ENCODE results near the gene GPRIN3.

GPRIN3 gene

DNA sequence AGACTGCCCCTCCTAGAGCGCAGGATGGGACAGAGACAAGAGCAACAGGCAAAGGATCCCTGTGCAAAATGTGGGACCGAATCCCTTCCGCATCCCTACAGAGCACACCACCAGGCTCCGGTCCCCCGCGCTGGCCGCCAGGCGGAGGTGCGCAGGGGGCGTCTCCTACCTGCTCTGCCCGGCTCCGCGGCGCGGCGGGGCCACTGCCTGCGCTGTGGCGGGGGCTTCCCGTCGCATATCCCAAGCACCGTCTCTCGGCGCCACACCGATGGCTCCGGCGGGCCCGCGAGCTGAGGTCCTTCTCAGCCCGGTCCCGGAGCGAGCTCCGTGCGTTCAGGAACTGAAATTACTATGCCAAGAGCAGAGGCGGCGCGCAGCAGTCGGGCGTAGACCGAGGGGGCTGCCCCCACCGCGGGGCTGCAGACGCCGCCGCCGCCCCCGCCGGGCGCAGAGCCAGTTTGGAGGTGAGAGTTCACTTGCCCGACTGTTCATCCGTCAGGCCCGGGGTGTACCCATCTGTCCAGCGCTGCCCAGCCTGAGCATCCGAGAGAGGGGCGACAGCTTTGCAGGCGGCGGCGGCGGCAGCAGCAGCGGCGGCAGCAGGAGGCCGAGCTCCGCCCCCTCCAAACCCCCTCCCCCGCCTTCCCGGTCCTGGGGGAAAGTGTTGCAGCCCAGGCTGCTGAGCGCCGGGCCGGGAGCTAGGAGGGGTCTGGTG, at the start of gene GPRIN3:
TSS of gene GPRIN3 (minus strand) at position 355 of the 715 bp plus-strand sequence. CDS start 57,690 bp downstream, outside the sequence.
- no peak for DNase-seq

DNA sequence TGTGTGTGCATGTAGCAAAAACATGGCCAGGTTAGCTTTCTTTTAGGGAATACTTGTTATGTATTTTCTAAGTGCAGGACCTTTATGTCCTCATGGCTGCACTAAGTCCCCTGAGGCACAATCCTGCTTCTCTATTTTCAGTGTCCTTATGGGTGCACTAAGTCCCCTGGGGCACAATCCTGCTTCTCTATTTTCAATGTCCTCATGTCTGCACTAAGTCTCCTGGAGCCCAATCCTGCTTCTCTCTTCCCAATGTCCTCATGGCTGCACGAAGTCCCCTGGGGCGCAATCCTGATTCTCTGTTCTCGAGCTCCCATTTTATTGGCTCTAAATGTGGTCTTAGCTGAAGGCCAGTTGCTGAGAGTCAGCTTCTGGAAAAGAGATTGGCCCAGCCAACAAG, 49.7 kb upstream of the GPRIN3 start:
- peak in 1 of 2 experiments; percentile 14 for DNase-seq

DNA sequence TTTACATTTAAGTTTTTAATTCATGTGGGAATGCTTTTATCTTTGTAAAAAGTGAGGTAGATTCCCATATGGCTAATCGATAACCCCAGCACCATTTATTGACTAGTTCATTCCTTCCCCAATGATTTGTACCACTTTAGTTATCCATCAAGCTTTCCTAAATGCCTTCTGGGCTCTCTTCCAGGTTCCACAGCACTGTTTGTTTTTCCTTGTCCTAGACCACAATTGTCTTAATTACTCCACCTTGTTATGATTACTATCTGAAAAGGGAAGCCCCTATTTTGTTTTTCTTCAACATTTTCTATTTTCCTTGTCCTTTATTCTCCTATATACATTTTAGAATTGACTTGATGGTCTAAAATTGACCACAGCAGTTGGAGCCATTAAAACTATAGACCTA, 48.5 kb upstream of the GPRIN3 start:
- DNase-seq = no peak

DNA sequence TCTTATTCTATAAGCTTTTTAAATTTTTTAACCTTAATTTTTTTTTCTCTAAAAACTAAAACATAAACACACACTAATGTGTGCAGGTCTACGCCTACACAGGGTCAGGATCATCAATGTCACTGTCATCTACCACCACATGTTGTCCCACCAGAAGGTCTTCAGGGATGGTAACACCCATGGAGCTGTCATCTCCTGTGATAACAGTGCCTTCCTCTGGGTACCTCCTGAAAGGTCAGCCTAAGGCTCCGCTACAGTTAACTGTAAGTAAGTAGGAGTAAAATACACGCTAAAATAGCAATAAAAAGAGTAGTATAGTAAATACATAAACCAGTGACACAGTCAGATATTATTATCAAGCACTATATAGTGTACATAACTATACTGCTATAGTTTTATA, 45.9 kb upstream of the GPRIN3 start:
- no peak for DNase-seq

DNA sequence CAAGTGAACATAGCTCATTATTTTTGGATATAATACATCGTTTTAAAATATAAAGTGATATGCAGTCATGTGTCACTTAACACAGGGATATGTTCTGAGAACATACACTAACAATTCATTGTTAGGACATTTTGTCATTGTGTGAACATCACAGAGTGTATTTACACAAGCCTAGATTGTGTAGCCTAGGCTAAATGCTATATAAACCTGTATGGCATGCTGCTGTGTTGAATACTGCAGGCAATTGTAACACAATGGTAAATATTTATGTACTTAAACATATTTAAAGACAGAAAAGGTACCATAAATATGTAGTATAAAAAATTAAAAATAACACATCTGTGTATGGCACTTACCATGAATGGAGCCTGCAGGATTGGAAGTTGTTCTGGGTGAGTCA, 44.9 kb upstream of the GPRIN3 start:
- no peak for DNase-seq

DNA sequence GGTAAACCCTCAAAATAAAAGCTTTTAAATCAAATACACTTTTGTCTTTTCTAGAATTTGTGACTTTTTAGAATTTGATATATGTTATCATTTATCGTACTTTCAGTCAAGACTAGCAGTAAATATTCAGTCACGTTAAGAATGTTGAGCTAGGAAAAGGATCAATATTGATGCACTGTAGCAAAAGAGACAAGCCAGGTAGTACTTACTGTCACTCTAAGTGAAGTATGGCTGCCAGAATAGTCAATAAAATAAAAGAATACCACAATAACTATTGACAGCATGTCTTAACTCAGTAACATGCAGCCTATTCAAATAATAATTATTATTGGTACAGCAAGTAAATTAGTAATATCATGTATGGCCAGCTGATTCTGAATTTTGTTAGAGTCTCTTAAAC, 43.6 kb upstream of the GPRIN3 start:
- no peak for DNase-seq

DNA sequence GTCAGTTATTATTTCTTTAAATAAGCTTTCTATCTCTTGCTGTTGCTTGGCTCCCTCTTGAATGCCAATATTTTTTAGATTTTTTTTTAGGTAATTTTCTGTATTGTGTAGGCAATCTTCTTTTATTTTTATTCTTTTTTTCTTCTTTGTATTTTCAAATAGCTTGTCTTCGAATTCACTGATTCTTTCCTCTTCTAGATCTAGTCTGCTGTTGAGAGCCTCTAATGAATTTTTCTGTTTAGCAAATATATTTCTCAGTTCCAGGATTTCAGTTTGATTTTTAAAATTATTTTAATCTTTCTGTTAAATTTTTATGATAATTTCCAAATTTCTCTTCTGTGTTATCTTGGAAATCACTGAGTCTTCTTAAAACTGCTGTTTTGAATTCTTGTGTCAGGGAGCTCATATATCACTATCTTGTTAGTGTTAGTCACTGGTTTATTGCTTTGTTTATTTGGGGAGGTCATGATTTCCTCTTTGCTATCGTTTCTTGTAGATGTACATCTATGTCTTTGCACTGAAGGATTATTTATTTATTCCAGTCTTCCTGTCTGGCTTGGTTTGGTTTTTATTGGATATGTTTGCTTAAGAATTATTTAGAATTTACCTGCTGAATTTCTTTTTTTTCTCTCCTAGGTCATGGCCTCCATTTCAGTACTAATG, 39.9 kb upstream of the GPRIN3 start:
- no peak for DNase-seq

DNA sequence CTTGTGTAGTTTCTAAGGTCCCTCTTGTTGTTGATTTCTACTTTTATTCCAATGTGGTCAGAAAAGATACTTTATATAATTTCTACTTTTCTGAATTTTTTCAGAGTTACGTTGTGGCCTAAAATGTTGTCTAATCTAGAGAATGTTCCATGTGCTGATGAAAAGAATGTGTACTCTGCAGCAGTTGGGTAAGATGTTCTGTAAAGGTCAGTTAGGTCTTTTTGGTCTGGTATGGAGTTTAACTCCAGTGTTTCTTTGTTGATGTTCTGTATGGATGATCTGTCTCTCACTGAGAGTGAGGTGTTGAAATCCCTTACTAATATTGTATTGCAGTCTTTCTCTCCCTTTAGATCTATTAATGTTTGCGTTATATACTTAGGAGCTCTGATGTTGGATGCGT, 37.0 kb upstream of the GPRIN3 start:
- no peak for DNase-seq

DNA sequence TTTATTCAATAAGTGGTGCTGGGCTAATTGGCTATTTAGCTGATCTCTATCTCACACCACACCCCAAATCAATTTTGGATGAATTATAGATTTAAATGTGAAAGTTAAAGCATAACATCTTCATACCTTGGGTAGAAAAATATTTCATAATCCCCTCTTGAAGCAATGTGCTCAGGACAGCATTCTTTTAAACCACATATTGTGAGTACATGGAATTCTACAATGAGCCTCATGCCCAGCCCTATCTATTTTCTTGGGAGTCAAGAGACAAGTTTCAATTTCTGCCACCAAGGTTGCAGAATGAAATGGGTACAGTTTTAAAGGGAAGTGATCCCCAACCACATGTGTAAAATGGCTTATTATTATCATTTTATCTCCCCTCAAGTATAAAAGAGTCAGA, 30.6 kb upstream of the GPRIN3 start:
- no peak for DNase-seq

DNA sequence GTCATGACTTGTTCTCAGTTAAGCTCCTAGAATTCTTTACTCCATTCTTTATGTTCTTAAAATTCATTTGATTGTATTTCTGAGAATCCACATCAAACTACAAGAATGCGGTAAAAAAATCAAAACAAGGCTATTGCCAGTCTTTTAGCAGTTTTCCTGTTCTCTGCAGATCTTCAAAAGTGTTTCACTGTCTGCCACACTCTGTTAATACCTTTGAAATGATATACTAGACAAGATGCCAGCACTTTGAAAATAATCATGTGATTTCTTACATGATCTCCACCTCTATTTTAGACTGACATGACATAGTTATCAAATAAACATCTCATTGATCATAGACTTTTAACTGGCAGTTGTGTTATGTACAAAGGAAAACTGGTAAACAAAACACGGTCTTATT, 30.1 kb upstream of the GPRIN3 start:
- no peak for DNase-seq

DNA sequence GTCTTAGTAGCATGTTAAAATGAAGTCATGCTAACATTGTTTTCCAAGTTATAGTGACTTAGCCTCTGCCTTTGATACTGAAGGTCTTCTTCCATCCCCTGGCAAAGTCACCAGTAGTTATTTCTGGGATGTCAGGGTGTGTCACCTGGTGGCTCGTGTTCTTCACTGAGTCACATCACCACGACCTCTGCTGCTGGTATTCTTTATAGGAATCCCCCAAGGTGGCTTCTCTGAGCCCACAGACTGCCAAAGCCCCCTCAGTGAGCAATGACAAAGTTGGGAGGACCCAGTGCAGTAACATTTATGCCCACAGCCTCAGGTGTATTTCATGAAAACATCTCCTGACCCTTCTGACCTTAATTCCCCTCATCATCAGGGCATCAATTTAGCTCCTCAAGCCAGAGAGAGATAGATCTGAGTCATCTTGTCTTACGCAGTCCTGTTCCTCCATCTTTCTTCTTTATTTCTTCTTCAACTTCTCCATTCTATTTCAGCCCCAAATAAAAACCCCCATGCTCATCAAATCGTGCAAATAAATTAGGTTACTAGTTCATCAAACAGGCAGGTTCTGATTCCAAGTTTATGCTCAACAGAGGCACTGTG, 29.3 kb upstream of the GPRIN3 start:
- no peak for DNase-seq

DNA sequence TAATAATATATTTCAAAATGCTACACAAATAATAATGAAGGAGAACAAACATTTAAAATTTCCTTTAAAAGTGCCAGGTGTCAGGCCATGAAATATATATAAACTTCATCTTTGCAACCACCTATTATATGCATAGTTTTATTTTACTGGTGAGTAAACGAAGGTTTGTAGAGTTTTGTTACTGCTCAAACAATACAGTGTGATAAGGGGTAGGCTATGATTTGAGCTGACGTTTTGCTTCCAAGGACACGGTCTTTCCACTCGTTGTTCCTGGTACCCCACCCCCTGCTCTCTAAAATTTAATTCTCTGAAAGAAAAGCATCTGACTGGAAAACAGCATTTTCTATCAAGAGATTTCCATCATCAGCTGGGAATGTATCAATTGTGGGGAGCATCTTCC, 27.2 kb upstream of the GPRIN3 start:
- no peak for DNase-seq

DNA sequence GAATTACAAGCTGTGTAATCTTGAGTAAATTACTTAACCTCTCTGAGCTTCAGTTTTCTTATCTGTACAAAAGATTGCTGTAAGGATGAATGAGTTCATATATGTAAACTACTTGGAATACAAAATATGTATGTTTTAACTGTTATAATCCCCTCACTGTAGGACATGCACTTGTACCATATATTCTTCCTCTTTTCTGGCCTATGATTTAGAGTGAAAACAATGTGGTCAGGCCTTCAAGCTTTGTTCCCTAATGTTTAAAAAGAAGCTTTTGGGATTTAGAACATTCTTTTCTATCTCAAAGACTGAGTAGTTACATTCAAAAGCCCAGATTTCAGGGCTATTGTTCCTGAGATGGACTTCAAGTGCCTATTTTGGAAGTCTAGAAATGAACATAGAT, 26.7 kb upstream of the GPRIN3 start:
- no peak for DNase-seq

DNA sequence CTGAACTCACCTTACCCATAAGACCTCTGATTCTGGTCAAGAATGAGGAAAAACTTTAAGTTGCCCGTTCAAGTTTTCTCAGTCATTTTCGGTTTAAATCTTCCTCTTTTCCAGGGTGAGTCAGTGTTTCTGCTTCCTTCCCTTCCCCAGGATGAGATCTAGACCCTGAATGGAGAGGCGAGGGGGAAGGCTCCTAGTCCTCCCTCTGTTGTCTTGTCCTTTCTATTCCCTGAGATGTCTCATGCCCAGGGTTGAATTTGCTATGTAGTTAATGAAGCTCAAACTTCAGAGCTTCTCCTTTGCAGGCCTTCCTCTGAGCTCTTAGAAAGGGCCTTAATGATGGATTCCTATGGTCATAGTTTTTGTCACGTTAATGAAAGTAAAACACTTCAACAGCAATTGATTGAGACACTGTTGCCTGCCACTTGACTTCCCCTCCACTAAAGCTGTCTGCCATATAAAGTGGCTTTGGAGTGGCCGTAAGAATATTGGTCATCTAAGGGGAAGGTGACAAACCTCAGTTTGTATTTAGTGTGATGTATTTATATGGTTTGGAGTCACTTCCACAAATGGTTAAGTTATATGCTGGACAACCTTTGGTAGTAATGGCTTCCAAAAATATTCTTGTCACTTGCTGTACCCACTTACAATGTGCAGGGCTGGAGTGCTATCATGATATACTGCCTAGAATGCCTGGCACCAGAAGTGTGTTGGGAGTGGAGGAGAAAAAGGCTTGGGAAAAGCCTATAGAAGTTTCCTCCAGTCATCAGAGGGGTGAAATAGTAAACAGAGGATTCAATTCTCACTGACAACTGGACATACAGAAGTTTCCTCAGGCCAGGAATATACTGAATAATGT, 24.3 kb upstream of the GPRIN3 start:
- DNase-seq = peak; percentile 20 to 30

DNA sequence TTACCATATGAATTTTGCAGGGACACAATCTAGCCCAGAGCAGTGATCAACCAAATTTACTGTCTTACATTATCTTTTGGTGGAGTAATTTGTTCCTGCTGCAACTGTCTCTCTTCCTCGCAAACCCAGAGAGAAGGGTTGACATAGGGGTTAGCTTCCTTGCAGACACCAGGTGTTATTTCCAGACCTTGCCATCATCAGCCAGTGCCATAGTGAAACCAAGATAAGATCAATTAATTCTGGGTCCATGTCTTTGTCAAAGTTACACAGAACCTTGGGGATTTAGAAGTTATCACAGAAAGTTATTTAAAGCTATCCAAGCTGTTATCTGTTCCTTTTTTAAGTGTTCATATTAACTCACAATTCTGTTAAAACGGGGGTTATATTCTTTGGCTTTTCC, 23.6 kb upstream of the GPRIN3 start:
- no peak for DNase-seq

DNA sequence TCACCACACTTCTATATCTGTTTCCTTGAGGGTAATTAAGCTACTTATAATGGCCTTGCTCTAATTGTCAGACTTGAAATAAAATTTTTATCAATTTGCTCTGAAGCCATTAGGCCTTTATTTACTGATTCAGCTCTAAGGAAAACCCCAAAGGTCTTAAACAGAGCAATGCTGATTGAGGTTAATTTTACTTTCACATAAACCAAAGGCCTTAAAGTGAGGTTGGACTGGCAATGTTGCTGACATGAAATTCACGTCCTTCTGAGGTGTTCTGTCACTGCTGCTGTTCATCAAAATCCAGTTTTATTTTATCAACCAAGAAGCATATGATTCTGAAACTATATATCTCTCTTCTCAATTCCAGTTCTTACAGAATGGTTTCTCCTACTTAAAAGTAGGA, 21.7 kb upstream of the GPRIN3 start:
- DNase-seq = no peak

DNA sequence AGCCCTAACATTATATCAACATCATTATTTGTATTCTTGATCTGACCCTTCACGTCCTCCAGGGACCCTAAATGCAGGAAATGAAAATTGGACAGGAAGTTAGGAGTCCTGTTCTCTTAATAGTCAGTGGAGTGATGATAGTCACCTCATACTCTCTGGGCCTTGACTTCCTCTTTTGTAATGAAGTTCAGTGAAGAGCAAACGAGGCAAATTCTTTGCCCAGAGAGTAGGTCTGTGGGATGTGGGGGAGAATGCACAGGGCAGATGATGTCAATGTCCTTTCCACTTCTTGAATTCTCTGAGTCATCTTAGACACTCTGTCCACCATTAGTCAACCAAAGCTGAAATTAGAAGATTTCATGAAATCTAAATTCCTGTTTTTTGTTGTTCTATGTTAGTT, 17.1 kb upstream of the GPRIN3 start:
- peak; percentile 82 to 83 for DNase-seq

DNA sequence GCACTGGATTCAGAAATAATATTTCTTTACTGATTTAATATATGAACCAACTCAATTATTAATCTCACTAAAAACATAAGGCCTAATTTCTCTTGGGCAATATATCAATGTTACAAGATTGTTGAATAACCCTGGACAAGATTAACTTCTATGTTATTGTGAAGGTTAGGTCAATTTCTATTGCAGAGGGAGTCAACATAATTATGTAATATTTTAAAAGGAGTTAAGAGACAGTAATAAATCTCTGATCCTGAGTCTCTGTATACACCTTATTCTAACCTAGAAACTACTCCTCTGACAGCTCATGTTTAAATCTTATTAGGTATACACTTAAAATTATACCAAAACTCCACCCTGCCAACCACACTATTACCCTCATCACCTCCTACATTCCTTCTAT, 15.1 kb upstream of the GPRIN3 start:
- no peak for DNase-seq

DNA sequence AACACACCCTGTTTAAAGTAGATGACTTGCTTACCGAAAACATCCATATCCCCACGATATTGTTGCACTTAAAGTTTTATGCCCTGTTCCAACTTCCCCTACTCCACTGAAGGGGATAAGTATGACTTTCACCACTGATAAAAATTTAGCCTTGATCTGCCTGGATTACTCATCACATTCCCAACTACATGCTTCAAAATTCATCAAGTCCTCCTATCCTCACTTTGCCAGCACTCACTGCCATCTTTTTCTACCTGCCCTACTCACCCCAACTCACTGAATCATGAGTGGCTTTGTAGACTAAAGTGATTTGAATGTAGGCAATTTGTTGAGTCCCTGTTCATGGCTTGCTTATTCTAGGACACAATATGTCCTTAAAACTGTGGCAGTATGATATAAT, 12.2 kb upstream of the GPRIN3 start:
- DNase-seq = no peak

DNA sequence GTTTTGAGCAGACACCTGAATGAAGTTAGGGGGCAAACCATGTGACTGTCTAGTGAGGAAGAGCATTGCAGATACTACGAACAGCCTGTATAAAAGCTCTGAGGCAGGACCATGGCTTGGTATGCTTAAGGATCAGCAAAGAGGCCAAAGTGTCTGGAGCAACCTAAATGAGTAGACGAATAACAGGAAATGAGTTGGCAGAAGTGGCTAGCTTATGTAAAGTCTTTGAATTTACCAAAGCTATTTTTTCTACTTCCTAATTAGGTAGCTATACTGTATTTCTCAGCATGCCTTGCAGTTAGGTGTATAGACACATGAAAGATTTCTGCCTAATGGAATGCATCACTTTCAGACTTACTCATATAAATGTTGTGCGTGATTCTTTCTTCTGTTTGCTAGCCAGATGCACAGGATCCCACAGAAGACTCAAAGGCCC, 9.3 kb upstream of the GPRIN3 start:
- peak; percentile 90 for DNase-seq

DNA sequence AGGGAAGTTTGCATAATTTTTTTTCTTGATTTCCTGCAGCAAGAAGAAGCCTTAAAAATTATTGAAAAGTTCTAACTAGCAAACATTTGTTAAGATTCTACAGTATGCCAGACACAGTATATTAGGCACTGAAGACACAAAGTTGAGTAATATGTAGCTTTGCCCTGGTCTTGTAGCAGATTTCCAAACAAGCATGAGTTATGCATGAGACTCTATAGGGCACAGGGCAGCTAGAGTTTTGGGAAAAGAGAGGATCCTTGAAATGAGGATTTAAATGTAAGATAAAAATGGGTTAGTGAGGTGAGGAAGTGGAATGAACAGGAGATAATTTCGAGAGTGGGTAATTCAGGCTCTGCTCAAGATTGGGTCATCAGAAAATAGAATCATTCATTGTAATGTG, 8.6 kb upstream of the GPRIN3 start:
- peak; percentile 6 to 29 for DNase-seq

DNA sequence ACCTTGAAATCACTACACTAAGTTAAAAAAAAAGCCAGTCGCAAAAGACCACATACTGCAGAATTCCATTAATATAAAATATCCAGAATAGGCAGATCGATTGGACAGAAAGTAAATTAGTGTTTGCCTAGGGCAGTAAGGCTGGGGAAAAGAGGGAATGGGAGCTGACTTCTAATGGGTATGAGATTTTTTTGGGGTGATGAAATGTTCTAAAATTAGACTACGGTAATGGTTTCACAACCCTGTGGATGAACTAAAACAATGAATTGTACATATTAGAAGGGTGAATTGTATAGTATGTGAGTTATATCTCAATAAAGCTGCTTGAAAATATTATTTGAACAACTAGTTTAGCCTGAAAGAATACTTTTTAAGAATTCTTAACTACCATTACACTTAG, 6.7 kb upstream of the GPRIN3 start:
- no peak for DNase-seq

DNA sequence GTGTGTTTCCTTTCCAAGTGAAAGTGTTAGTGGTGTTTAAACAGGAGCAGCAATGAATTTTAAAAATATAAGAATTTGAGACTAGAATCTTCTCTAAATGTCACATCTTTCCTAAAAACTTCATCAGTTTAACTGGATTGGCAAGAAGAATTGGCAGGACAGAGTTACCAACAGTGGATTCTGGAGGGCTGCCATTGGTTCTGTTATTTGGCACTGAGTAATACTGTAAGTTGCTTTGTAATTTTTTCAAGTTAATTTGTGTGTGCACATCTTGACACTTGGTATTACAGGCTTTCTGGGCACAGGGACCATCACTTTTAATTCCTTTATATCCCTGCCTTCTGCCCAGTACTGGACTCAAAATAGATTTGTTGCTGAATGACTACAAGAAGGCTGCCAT, 4.5 kb upstream of the GPRIN3 start:
- no peak for DNase-seq
